Stimulated activated CD8-positive, alpha-beta memory T cell treated with anti-CD3 and anti-CD28 coated beads, Interleukin-12 subunit alpha, Interleukin-12 subunit beta, amount 100 ng/mL, for 24 hours (primary cell): Measurements from ENCODE around the gene PLAAT1.

ENCODE experiments used
- DNase-seq: peaks from one replicate; pipeline ENCODE4 v3.0.0-alpha.2; 2020; ENCODE audit errors: extremely low read depth

The PLAAT1 gene

GRCh38 chr3:193253986-193254660 is 13.1 kb downstream of the PLAAT1 start:
- DNase-seq, result no peak

DNA sequence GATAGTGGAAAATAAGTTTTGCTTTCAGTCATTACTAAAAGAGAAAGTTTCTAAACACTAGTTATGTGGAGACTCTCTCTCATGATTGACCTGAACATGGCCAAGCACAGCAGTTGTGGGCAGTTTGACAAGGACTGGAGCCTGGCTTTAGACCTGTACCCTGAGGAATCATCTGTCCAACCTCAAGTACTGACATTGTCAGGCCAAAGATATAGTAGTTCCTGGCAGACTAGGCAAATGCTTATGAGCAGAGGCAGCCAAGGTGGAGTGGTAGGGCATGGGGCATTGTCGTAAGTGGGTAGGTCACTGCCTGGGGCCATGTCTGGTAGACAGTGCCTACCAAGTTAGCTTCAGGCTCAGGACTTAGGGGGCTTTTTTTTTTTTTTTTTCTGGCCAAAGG is 20.9 kb downstream of the PLAAT1 start:
- no peak for DNase-seq

DNA sequence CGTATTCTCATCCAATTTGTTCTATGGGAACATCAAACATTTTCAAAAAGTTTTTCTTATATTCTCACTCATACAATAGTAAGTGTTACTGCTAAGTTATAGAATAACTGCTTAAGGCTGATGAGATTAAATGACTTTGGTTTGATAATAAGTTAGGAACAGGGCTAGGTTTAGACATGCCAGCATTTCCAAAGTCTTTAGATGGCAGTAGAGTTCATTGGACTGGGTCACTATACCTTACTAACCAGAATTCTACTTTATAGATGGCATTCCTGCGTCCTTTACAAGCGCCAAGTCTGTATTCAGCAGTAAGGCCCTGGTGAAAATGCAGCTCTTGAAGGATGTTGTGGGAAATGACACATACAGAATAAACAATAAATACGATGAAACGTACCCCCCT is 21.7 kb downstream of the PLAAT1 start:
- no peak for DNase-seq

GRCh38 chr3:193269343-193270028 is 28.5 kb downstream of the PLAAT1 start:
- no peak for DNase-seq

GRCh38 chr3:193270451-193270850 is 29.4 kb downstream of the PLAAT1 start:
- no peak for DNase-seq

DNA sequence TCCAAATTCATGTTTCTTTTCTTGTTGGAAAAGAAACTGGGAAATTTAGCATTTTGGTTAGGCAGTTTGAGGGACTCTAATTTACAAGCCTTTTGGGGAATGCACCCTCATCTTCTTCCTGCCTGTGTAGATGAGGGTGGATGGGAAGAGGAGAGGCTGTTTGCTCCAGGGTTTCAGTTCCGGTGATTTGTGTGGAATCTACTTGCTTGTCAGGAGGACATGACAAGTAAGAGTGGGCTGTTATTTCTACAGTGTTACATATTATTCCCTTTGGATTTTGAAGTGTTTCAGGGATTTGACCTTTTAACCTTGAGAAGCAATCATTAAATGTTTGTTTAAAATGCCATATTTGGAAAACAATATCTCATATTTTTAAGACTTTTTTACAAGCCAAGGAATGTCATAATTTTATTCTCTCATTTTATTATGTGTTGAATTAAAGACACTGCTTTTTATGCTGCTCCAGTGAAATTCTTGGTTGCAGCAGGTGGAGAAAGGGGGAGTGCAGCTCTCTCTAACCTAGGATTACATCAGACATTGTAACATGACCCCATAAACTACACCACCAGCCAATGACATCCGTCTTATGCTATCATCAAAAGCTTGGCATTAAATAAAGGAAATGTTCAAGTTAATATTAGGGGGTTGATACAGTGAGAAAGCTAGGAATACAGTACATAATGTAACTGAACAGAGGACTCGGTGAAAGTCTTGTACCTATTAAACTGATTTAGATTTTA is 30.2 kb downstream of the PLAAT1 start:
- no peak for DNase-seq

GRCh38 chr3:193292386-193292785 is 51.4 kb downstream of the PLAAT1 start:
- DNase-seq, result no peak

- no peak for DNase-seq
These were observed 55.0 kb downstream of the PLAAT1 start for GRCh38 chr3:193295985-193296384.

- no peak for DNase-seq
These were observed 56.4 kb downstream of the PLAAT1 start for GRCh38 chr3:193297421-193297820.

- no peak for DNase-seq
These were observed 60.4 kb downstream of the PLAAT1 start for GRCh38 chr3:193301433-193301832.

DNA sequence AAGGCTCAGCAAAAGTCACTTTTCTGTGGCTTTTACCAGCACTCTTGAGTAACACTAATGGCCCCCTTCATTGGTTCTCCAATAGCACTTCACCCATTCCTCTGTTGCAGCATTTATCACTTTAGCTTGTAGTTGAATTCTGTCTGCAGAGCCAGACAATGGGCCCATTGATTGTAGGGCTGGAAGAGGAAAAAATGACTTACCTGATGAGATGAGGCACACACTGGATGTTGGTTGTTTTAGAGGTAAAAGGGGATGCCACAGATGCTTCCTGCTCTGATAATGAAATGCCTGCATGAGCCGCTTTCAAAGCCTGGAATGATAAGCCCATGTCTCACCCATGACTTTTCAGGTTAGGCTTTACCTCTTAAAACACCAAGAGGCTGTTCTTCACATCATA is 64.3 kb downstream of the PLAAT1 start:
- no peak for DNase-seq

DNA sequence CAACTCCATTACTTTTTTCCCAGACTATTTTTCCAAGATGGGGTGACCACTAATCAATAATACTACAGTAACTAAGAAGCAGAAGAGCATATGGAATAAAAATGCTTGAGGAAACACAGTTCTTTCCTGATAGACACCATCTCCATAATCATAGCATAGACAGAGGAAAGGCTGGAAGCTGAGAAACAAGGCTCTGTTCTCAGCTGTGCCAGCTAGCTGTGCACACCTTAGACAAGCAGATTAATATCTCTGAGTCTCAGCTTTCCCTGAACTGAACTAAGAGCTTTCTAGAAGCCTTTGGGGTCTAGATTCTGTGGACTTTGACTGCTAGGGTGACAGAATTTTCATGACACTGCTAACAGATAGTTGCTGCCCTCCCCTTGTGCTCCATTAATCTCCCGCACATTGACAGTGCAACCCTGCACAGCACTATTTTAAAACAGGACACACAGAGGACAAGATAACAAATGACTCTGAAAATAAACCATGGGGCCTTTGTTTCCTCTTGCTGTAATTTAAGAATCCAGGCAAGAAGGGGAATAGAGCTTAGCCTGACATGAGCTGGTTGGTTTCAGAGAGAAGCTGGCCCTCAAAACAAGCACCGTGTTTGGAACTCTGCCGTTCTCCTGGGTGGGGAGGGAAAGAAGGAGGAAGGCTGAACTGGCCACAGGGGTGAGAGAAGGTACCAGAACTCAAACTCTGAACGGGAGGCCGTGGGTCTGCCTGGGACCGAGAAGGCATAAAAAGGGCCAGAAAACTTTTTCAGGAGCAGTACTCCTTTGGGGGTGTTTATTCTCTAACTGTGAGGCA is 70.1 kb downstream of the PLAAT1 start:
- no peak for DNase-seq

- no peak for DNase-seq
These were observed 72.3 kb downstream of the PLAAT1 start for GRCh38 chr3:193313061-193313958.

DNA sequence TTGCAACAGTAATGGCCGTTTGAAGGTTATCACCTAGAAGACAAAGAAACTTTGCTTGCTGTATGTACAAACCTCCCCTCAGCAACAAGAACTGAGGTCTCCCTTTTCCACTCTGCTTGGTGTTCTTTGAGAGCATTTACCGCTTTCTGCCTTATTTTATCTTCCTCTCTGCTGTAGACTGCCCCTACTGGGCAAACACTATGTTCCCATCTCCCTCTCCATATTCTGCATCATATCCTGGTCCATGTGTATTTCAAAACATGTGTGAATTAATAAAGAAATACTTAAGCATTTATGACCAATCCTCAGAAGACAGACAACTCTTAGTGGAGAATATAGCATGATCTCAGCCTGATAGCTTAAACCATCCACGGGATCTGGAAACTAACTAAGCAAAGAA is 73.1 kb downstream of the PLAAT1 start:
- DNase-seq, result no peak

DNA sequence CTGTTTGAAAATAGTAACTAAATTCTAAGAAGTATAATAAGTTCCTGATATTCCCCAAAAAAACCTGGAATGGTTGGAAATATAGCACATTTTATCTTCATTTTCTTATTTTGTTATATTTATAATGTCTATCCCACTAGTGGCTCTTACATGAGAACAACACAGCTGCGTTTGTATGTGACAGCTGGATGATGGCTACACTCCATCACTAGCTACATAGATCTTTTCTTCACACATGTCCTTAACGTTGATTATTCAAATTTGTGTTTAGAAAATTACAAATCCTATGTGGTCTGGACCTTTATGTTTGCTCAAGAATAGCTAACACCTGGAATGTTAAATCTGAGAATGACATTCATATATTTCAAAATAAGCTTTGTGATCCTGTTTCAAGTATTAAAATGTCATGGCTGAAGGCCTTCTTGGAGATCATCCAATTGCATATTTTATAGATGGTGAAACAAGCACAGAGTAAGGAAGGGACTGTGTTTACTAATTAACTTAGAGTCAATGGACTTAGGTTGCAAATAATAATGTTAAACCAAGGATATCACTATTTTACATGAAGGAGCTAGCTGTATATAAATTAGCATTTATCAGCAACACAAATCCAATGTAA is 76.8 kb downstream of the PLAAT1 start:
- DNase-seq, result no peak
